Inflammatory macrophage treated with lipopolysaccharide for 4 hours (primary cell): ENCODE data around the gene SLC39A13.

Experiments used
- DNase-seq: peaks from one replicate; pipeline ENCODE4 v3.0.0-alpha.2; 2020

The SLC39A13 gene

GRCh38 chr11:47406896-47407745, 1.3 kb upstream of the SLC39A13 start:
- peak; percentile 91 for DNase-seq

GRCh38 chr11:47408598-47409439, 429 bp downstream of the SLC39A13 start:
- no peak for DNase-seq

GRCh38 chr11:47409440-47410369, 1.3 kb downstream of the SLC39A13 start:
- DNase-seq = no peak

- no peak for DNase-seq
Observed at GRCh38 chr11:47410370-47411264, 2.2 kb downstream of the SLC39A13 start.

GRCh38 chr11:47411884-47412746, 3.7 kb downstream of the SLC39A13 start:
- DNase-seq = peak; percentile 64

GRCh38 chr11:47413351-47413750, 5.0 kb downstream of the SLC39A13 start:
- DNase-seq = no peak

GRCh38 chr11:47413908-47414684, 5.7 kb downstream of the SLC39A13 start:
- no peak for DNase-seq

GRCh38 chr11:47414685-47415070, 6.3 kb downstream of the SLC39A13 start:
- no peak for DNase-seq

GRCh38 chr11:47415091-47415854, 6.9 kb downstream of the SLC39A13 start:
- no peak for DNase-seq

- no peak for DNase-seq
Observed at GRCh38 chr11:47415949-47416472, 7.6 kb downstream of the SLC39A13 start.

- no peak for DNase-seq
Observed at GRCh38 chr11:47417712-47418111, 9.3 kb downstream of the SLC39A13 start.

- DNase-seq = no peak
Observed at GRCh38 chr11:47418454-47419259, 10.3 kb downstream of the SLC39A13 start.

GRCh38 chr11:47425611-47426010, 17.2 kb downstream of the SLC39A13 start:
- no peak for DNase-seq

- DNase-seq = peak; percentile 98
Observed at GRCh38 chr11:47426062-47426956, 17.9 kb downstream of the SLC39A13 start, which contains the start of gene PSMC3. TSS of gene PSMC3 (minus strand) at chr11:47426439. CDS start at chr11:47426279, 160 bp downstream.

- DNase-seq = no peak
Observed at GRCh38 chr11:47430524-47430923, 22.1 kb downstream of the SLC39A13 start.

- DNase-seq = no peak
Observed at GRCh38 chr11:47431356-47432083, 23.1 kb downstream of the SLC39A13 start.
